Kidney (tissue), 14 donors: ENCODE results near the gene LRRC8C. TPM values are rescaled to one million over a fixed set of nuclear protein-coding genes. Genes with fewer than 3 reads are reported as not detected.
"Not testable (repeated sequence)": the region's sequence is repeated elsewhere in the genome, so short reads cannot be mapped to it uniquely, and the experiment has no call there.

ENCODE experiments used
- DNase-seq, 5 donors: peaks; one replicate each; pipeline ENCODE4 v3.0.0-alpha.2; 2013 to 2020
- FAIRE-seq: peaks from 2 replicates; lab custom pipeline; 2012; peaks lifted over from hg19 to GRCh38; lab: Jason Lieb, UNC
- H3K27ac ChIP-seq, 2 donors: one replicate each; pipeline ENCODE4 v1.7.0; 2013; ENCODE audit warnings: low read depth in 2 of 2, low read length in 2 of 2, inconsistent platforms in 1 of 2
- H3K27me3 ChIP-seq: one replicate; pipeline ENCODE4 v1.7.1; 2013; ENCODE audit warnings: low read length, inconsistent platforms; ENCODE audit not compliant: control insufficient read depth, insufficient read depth
- H3K36me3 ChIP-seq, 3 donors: one replicate each; pipeline versions ENCODE4 v1.7.0 to v1.7.1; 2013; ENCODE audit warnings: low read length in 3 of 3, control low read depth in 1 of 3, inconsistent platforms in 1 of 3; ENCODE audit not compliant: insufficient read depth in 3 of 3, control insufficient read depth in 2 of 3
- H3K4me1 ChIP-seq, 3 donors: one replicate each; pipeline versions ENCODE4 v1.7.0 to v1.7.1; 2013; ENCODE audit warnings: low read length in 3 of 3, inconsistent platforms in 1 of 3, low read depth in 1 of 3; ENCODE audit not compliant: control insufficient read depth in 2 of 3, insufficient read depth in 2 of 3
- H3K4me3 ChIP-seq, 3 donors: one replicate each; pipeline versions ENCODE4 v1.7.0 to v1.8.1; 2013; ENCODE audit warnings: low read length in 3 of 3, control low read depth in 1 of 3, inconsistent platforms in 1 of 3
- H3K9ac ChIP-seq, 3 donors: one replicate each; pipeline versions ENCODE4 v1.7.0 to v1.7.1; 2013; ENCODE audit warnings: low read length in 3 of 3, control low read depth in 1 of 3, inconsistent platforms in 1 of 3
- H3K9me3 ChIP-seq, 3 donors: one replicate each; pipeline versions ENCODE4 v1.7.0 to v1.7.1; 2013; ENCODE audit warnings: low read length in 3 of 3, control low read depth in 1 of 3, inconsistent platforms in 1 of 3; ENCODE audit not compliant: control insufficient read depth in 2 of 3, insufficient read depth in 1 of 3
- intact Hi-C: fragments of 100-400 bp; cut with DNase I; formaldehyde crosslinking; loops from one replicate; pipeline ENCODE4 v1.11.1; 2022
- polyA plus RNA-seq: library from polyadenylated mRNA; stranded (reverse); fragments of 350-450 nt; fragmentation: Illumina TruSeq; extraction: RNeasy Lipid Tissue Mini Kit (QIAGEN cat#74804); gene quantifications from one replicate; pipeline ENCODE4 v1.2.3, GENCODE V29; 2014; ENCODE audit warnings: low read depth, low replicate concordance; ENCODE audit not compliant: insufficient read depth
- total RNA-seq: library from RNA; stranded (reverse); fragmentation: NEBNext Ultra II Directional; extraction: Animal tissue kit (Norgen Biotek cat#: 25700); gene quantifications from one replicate; pipeline ENCODE4 v1.2.1, GENCODE V29; 2021
- TF ChIP-seq, protein P1 (sequence below): IDR thresholded peaks from 3 replicates; pipeline ENCODE4 v1.5.1; 2012; ENCODE audit warnings: mild to moderate bottlenecking, moderate library complexity, borderline replicate concordance; ENCODE audit not compliant: insufficient read depth; ENCODE audit errors: extremely low read depth
- donor health status: control.
- donor health status: control.
- donor health status: control.
- donor health status: control.
- donor health status: control.
- donor health status: DM: yes; HTN: yes; CAD: no.
- donor health status: Normal renal cell carcinoma (clear cell type).

LRRC8C gene
- total and polyA plus RNA-seq, 2 donors from 2014 or later, result 2.6 to 12.7 TPM

DNA sequence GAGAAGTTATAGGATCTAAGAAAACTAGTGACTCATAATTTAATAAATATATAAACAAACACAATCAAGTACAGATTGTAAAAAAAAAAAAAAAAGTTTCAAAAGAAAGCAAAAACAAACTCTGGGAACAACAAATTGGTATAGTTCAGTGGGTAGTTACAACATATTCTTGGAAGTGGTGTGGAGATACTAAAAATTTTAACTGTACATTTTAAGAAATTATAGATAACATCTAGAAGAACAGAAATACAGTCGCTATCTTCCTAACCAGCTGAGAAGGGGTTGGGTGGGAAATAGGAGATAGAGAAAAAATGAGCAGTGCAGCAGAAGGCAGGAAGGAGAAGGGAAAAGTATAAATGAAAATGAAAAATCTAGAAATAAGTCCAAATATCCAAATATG lies 70.5 kb downstream of the LRRC8C start:
- TF ChIP-seq, protein P1, sequence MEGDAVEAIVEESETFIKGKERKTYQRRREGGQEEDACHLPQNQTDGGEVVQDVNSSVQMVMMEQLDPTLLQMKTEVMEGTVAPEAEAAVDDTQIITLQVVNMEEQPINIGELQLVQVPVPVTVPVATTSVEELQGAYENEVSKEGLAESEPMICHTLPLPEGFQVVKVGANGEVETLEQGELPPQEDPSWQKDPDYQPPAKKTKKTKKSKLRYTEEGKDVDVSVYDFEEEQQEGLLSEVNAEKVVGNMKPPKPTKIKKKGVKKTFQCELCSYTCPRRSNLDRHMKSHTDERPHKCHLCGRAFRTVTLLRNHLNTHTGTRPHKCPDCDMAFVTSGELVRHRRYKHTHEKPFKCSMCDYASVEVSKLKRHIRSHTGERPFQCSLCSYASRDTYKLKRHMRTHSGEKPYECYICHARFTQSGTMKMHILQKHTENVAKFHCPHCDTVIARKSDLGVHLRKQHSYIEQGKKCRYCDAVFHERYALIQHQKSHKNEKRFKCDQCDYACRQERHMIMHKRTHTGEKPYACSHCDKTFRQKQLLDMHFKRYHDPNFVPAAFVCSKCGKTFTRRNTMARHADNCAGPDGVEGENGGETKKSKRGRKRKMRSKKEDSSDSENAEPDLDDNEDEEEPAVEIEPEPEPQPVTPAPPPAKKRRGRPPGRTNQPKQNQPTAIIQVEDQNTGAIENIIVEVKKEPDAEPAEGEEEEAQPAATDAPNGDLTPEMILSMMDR, result no peak
- intact Hi-C loops, result no loop called here
- H3K9ac ChIP-seq, result no peak overlapping the region
- H3K36me3 ChIP-seq, result no peaks in the 10 kb centered on the region
- H3K9me3 ChIP-seq, result no peaks in the 10 kb centered on the region
- no peaks in the 10 kb centered on the region for H3K4me1 ChIP-seq
- no peak overlapping the region for H3K27ac ChIP-seq
- no peaks in the 10 kb centered on the region for H3K27me3 ChIP-seq
- DNase-seq, result no peak
- FAIRE-seq, result peak; percentile 11
- no peak overlapping the region for H3K4me3 ChIP-seq

DNA sequence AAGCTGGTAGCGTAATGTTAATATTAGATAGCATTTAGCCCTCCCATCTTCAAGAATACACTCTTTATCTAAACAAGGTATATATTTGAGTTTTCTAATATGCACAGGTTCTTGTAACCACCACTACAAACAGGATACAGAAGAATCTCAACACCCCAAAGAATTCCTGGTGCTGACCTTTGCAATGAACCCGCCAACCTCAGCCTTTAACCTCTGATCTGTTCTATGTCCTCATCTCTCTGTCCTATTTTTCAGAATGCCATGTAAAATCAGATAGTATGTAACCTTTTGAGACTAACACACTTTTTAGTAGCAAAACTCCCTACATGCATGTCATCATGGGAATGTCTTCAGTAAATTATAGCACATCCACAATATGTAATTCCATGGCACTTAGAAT lies 71.1 kb downstream of the LRRC8C start:
- TF ChIP-seq, protein P1, result no peak
- Histone ChIP-seq H3K9ac (no peak overlapping the region), H3K27ac (no peak overlapping the region), H3K4me3 (no peak overlapping the region), H3K27me3 (no peaks in the 10 kb centered on the region), H3K9me3 (no peaks in the 10 kb centered on the region), H3K36me3 (no peaks in the 10 kb centered on the region), H3K4me1 (no peaks in the 10 kb centered on the region)
- DNase-seq, result no peak
- intact Hi-C loops, result no loop called here
- FAIRE-seq, result no peak

DNA sequence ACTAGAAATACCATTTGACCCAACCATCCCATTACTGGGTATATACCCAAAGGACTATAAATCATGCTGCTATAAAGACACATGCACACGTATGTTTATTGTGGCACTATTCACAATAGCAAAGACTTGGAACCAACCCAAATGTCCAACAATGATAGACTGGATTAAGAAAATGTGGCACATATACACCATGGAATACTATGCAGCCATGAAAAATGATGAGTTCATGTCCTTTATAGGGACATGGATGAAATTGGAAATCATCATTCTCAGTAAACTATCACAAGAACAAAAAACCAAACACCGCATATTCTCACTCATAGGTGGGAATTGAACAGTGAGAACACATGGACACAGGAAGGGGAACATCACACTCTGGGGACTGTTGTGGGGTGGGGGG lies 72.0 kb downstream of the LRRC8C start:
- H3K27me3 ChIP-seq, DNase-seq, H3K9ac ChIP-seq, H3K27ac ChIP-seq, H3K9me3 ChIP-seq, H3K4me1 ChIP-seq, FAIRE-seq, intact Hi-C loops, H3K4me3 ChIP-seq, H3K36me3 ChIP-seq: not testable (repeated sequence)

DNA sequence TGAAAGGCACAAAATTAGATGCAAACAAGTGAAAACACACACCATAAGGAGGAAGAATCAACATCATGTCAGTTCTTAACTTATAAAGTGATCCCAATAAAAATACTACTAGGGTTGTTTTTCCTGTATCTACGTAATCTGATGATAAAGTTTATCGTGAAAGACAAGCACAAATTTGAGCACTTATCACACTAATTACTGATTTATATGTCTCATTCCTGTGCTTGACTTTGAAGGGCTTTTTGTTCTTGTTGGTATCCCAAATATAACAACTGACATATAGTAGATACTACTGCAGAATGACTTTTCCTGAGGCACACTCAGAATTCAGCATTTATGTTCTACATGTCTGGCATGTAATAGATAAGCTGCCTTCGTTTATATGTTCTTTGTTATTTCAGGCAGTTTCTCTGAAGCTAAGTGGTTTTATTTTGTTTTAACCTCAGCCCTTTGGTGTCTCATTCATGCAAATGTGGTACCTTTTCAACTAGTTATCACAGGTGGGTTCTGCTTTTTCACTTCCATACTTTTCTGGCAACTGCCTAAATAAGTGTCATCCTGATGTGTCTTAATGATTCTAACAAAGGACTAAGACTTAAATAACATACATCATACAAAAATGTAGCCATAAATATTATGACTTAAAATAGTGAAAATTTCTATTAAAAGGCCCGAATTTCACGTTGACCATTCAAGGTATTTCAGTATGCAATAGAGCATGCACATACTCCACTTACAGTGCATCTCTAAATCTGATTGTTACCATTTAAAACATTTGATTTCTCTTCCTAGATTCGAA lies 73.2 kb downstream of the LRRC8C start:
- DNase-seq (no peak), FAIRE-seq (no peak)
- Histone ChIP-seq H3K9ac (no peak overlapping the region), H3K4me3 (no peak overlapping the region), H3K36me3 (no peaks in the 10 kb centered on the region), H3K9me3 (no peaks in the 10 kb centered on the region), H3K27ac (no peak overlapping the region), H3K27me3 (no peaks in the 10 kb centered on the region), H3K4me1 (peaks cover 0 to 3% (median 0%) of the 10 kb centered on the region in 3 donors)
- TF ChIP-seq, protein P1, result no peak
- intact Hi-C loops, result no loop called here
